Measurements from ENCODE around the gene ELAVL3.
"Not testable (repeated sequence)": the region's sequence is repeated elsewhere in the genome, so short reads cannot be mapped to it uniquely, and the experiment has no call there.

Gene ELAVL3

DNA sequence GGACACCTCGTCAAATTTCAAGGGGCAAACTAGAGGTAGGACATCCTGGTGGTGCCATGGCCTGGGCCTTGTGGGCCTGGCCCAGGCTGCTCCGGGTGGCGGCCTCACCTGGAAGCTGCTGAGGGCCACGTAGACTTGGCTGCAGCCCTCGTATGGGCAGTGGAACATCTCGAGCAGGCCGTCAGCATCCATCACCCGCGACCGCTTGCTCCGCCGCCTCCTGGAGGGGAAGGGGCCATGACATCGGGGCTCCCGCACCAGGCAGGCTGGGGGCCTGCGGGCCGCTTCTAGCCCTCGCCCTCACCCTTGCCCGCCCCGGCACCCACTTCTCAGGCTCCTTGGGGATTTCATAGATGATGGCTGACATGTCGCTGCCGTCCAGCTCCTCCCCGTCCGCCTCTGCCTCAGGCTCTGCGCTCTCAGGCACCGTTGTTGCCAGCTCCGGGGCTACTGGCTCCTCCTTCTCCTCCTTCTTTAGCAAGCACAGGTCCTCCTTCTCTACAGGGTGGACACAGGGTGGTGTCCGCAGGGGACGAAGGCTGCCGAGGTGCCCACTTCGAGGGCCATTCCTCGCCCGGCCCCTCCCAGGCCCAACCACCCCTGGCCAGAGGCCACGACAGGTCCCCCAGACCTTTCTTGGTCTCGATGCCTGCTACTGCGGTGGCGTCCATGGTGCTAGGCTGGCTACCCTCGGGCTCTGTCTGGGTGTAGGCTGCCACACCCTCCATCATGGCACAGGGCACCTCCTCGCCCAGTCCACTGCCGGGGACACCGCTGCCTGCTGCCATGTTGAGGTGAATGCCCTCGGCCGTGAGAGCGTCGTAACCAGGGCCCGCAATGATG is 6.0 kb upstream of the ELAVL3 start:
- no peak for DNase-seq

DNA sequence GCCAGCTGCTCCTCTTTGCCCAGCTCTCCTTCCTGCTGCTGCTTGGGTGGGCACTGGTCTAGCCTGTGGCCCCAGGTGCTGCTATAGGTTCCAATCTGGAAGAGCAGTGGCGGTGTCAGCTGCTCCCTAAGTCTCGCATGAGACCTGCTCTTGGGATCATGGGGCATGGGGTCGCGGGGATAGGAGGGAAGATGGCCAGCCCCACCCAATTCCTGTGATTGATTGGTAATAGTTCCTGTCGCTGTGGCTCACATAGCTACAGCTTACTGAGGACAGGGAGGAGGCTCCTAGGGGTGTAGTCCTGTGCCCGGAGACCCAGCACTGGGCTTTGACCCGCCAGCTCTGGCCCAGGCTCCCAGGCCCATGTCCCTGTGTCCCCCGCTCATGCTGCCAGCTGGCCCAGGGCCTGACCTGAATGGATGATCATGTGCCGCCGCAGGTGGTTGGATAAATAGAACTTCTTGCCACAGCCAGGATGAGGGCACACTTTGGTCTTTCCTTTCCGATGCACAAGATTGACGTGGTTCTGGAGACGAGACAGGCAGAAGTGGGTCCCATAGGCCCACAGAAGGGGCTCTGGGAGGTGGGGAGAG is 4.5 kb upstream of the ELAVL3 start:
- DNase-seq, result no peak

- DNase-seq, result no peak
These were observed 2.7 kb upstream of the ELAVL3 start for GRCh38 chr19:11483366-11484111.

GRCh38 chr19:11482384-11483050 is 1.7 kb upstream of the ELAVL3 start:
- DNase-seq, result peak; percentile 77

GRCh38 chr19:11481534-11482383 is 913 bp upstream of the ELAVL3 start:
- peak; percentile 61 for DNase-seq

DNA sequence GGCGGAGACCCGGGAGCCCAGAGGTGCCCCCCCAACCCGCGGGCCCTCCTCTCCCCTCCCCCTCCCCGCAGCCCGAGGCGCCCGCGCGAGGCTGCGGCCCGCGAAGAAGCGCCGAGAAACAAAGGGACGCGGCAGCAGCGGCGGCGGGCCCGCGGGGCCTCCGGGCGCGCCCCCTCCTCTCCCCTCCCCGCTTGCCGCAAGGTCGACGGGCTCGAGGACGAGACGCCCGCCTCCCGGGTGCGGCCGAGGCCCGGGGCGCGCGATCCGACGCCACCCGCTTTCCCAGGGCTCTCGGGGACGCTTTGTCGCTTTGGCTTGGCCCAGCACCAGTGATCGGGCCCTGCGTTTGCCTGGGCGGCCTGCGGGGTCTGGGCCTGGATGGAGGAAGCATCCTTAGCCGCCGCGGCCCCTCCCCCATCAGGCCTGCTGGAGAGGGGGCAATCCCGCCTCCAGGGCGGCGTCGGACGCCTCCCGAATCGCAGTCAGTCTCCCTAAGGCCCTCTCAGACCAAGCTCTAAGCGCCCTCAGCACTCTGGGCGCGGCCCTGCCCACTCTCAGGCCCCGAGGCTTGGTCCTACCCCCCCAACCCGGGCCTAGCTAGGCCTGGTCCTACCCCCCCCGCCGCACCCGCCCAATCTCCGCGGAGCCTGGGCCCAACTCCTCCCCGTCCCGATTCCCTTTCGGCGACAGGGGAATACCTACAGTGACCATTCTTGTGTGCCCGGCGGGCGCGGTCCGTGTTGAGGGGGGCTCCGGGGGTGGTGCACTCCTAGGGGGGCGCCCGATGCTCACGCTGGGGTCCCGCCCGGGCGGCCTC is 740 bp downstream of the ELAVL3 start:
- no peak for DNase-seq

DNA sequence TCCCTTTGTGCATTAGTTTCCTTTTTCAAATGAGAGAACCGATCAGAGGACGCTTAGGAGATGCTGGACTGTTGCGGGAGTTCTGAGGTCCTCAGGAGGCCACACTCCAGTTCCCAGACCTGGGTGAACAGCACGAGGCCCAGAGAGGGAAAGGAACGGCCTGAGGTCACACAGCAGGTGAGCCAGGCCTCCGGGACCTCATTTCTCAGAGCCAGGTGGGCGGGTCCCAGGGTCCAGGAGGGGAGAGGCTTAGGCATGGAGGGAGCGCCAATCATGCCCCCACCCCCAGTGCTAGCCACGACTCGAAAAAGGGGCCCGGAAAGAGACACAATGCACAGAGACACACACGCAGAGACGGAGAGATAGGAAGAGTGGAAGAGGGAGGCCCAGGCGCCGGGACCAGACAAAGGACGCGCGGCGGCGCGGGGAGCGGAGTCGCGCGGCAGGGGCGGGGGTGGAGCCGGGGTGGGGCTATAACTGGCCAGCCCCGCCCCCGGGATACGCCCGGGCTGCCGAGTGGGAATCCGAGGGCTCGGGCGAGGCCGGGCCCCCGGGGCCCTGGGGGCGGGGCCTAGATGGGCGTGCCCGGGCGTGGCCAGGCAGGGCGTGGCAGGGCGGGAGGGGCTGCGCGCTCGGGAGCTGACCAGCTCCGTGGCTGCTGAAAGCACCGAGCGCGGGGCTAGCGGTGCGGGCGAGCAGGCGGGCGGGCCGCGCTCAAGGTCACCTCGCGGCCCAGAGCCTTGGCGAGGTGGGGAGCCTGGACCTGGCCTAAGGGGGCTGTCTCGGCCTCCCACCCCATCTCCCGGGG is 1.6 kb downstream of the ELAVL3 start:
- no peak for DNase-seq

DNA sequence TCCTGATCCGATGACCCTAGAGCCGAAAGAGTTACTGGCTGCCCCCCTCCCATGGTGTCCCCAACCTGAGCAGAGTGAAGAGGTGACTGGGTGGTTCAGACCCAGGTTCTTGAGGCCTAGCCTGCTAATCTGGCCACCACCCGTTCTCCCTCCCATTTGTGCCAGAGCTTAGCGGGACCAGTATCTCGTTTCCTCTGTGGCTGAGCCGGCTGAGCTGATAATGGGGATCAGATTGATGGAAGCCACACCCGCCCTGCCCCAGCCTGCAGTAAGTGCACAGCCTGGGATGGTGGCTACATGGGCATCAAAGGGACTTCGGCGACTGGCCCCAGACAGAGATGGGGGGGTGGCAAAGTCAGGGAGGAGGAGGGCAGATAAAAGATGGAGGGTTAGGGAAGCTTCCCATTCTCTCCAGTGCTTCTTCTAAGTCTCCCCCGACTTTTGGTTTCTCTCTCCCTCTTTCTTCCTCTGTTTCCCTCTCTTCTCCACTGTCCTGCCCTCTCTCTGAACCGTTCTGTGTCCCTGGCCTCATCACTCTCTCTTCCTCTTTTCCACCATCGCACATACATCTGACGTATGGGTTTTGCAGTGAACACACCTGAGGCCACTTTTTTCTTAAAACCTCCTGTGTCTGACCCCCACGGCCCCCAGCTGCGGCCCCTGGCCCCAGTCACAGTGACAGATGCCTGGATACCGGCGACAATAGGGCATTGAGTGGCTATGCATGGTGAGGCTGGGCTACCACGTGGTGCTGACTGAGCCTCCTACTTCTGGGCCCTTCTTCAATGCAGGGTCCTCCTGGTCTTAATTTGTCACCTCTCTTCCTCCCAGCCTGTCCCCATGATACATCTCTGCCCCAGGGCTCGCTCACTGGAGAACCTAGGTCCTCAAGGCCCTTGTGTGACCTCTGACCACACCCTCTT is 2.4 kb downstream of the ELAVL3 start:
- DNase-seq, result no peak

GRCh38 chr19:11475861-11476260 is 5.0 kb downstream of the ELAVL3 start:
- no peak for DNase-seq

DNA sequence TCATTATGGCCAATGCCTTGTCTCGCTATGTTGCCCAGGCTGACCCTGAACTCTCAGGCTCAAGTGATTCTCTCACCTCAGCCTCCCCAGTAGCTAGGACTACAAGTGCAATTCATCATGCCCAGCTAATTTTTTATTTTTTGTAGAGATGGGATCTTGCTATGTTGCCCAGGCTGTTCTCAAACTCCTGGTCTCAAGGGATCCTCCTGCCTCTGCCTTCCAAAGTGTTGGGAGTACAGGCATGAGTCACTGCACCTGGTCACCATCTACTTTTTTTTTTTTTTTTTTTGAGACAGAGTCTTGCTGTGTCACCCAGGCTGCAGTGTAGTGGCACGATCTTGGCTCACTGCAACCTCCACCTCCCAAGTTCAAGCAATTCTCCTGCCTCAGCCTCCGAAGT is 5.5 kb downstream of the ELAVL3 start:
- not testable (repeated sequence) for DNase-seq

GRCh38 chr19:11473725-11474124 is 7.1 kb downstream of the ELAVL3 start:
- DNase-seq, result no peak

GRCh38 chr19:11468266-11468845 is 12.5 kb downstream of the ELAVL3 start:
- not testable (repeated sequence) for DNase-seq

GRCh38 chr19:11465600-11465999 is 15.2 kb downstream of the ELAVL3 start:
- DNase-seq, result no peak

GRCh38 chr19:11464333-11465265 is 16.2 kb downstream of the ELAVL3 start:
- no peak for DNase-seq

- no peak for DNase-seq
These were observed 17.5 kb downstream of the ELAVL3 start for GRCh38 chr19:11463391-11463790.

DNA sequence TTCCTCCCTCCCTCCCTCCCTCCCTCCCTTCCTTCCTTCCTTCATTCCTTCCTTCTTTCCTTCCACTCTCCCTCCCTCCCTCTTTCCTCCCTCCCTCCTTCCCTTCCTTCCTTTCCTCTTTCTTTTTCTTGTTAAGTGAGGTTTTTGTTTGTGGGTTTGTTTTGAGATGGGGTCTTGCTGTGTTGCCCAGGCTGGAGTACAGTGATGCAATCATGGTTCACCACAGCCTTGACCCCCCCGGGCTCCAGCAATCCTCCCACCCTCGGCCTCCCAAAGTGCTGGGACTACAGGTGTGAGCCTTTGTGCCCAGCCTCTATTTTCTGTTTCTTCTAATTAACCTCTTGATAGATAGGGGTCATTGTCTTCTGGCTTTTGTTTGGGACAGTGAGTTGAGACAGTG is 19.4 kb downstream of the ELAVL3 start:
- DNase-seq, result no peak

DNA sequence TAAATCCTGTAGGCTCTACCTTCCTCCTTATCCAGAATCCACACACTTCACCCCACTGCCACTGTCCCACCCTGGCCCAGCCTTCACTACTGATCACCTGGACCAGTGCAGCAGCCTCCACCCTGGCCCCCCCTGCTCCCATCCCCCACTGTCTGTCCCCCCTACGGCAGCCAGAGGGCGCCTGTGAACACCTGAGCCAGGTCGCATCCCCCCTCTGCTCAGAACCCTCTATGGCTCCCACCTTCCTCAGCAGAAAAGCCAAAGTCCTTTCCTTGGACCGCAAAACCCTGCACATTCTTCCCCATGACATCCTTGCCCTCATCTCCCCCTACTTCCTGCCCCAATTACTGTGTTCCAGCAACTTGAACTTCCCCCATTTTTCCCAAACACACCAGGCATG is 20.6 kb downstream of the ELAVL3 start:
- no peak for DNase-seq

GRCh38 chr19:11458912-11459311 is 21.9 kb downstream of the ELAVL3 start:
- DNase-seq, result not testable (repeated sequence)

Data from left hindlimb (tissue), 1 donor.